Measurements from ENCODE around the gene DR1.
"Not testable (repeated sequence)": the region's sequence is repeated elsewhere in the genome, so short reads cannot be mapped to it uniquely, and the experiment has no call there.

DR1 gene

GRCh38 chr1:93386268-93386667, 40.6 kb downstream of the DR1 start:
- not testable (repeated sequence) for DNase-seq (ENCODE audit: low read depth in 2 of 2)

GRCh38 chr1:93394514-93394913, 48.8 kb downstream of the DR1 start:
- no peak for DNase-seq (ENCODE audit: low read depth in 2 of 2)

- DNase-seq (ENCODE audit: low read depth in 2 of 2), result no peak
Observed at GRCh38 chr1:93395195-93395594, 49.5 kb downstream of the DR1 start.

GRCh38 chr1:93399781-93400180, 54.1 kb downstream of the DR1 start:
- DNase-seq (ENCODE audit: low read depth in 2 of 2), result no peak

- DNase-seq (ENCODE audit: low read depth in 2 of 2), result no peak
Observed at GRCh38 chr1:93408203-93408602, 62.5 kb downstream of the DR1 start.

- DNase-seq (ENCODE audit: low read depth in 2 of 2), result no peak
Observed at GRCh38 chr1:93411000-93411399, 65.3 kb downstream of the DR1 start.

- no peak for DNase-seq (ENCODE audit: low read depth in 2 of 2)
Observed at GRCh38 chr1:93414749-93415148, 69.0 kb downstream of the DR1 start.

GRCh38 chr1:93415296-93415695, 69.6 kb downstream of the DR1 start:
- no peak for DNase-seq (ENCODE audit: low read depth in 2 of 2)

GRCh38 chr1:93416183-93416582, 70.5 kb downstream of the DR1 start:
- DNase-seq (ENCODE audit: low read depth in 2 of 2), result no peak
